Mucosa of descending colon (tissue), 3 donors: ENCODE measurements around the gene TOR1B. TPM values are rescaled to one million over a fixed set of nuclear protein-coding genes. Genes with fewer than 3 reads are reported as not detected.

Experiments
- ATAC-seq: fragments of 200-7000 bp; cut with Tn5 transposase; one replicate; pipeline ENCODE4 v1.9.1; 2020; ENCODE audit warnings: mild to moderate bottlenecking, moderate library complexity
- DNase-seq, 3 donors: peaks; one replicate each; pipeline ENCODE4 v3.0.0-alpha.2; 2020
- H3K36me3 ChIP-seq: fragments of 200-600 bp; one replicate; pipeline ENCODE4 v1.8.0; 2021; ENCODE audit warnings: low read depth, mild to moderate bottlenecking
- H3K4me1 ChIP-seq: fragments of 200-600 bp; one replicate; pipeline ENCODE4 v1.8.0; 2021; ENCODE audit warnings: low read depth, mild to moderate bottlenecking
- H3K4me3 ChIP-seq: fragments of 200-600 bp; one replicate; pipeline ENCODE4 v1.8.0; 2021; ENCODE audit warnings: mild to moderate bottlenecking
- H3K9me3 ChIP-seq: fragments of 200-600 bp; one replicate; pipeline ENCODE4 v1.8.0; 2021; ENCODE audit warnings: mild to moderate bottlenecking
- CTCF ChIP-seq: fragments of 200-600 bp; IDR thresholded peaks from one replicate; pipeline ENCODE4 v1.8.0; 2022; ENCODE audit warnings: antibody characterized with exemption, mild to moderate bottlenecking
- intact Hi-C, 2 donors: fragments of 100-400 bp; cut with DNase I in 1 of 2; cut with micrococcal nuclease in 1 of 2; formaldehyde crosslinking; loops; one replicate each; pipeline versions ENCODE4 v1.11.0 to v1.11.1; 2022; cut with DNase I, micrococcal nuclease
- total RNA-seq, 3 donors: library from RNA; stranded (reverse); fragmentation: NEBNext Ultra II Directional in 2 of 3; extraction: Animal tissue kit (Norgen Biotek cat#: 25700) in 2 of 3; gene quantifications; one replicate each; pipeline versions ENCODE4 v1.2.1 to v1.2.4, GENCODE V29; 2021 to 2023
- donor health status: DM: no; HTN: no; CAD: no; lungs with moderate emphysema.
- donor health status: DM: no; HTN: no; CAD: no.
- donor health status: DM: no; HTN: yes; CAD: no.

Gene TOR1B
- total RNA-seq, 3 donors from 2014 or later, result 37.3 to 63.5 (median 49.2) TPM

DNA sequence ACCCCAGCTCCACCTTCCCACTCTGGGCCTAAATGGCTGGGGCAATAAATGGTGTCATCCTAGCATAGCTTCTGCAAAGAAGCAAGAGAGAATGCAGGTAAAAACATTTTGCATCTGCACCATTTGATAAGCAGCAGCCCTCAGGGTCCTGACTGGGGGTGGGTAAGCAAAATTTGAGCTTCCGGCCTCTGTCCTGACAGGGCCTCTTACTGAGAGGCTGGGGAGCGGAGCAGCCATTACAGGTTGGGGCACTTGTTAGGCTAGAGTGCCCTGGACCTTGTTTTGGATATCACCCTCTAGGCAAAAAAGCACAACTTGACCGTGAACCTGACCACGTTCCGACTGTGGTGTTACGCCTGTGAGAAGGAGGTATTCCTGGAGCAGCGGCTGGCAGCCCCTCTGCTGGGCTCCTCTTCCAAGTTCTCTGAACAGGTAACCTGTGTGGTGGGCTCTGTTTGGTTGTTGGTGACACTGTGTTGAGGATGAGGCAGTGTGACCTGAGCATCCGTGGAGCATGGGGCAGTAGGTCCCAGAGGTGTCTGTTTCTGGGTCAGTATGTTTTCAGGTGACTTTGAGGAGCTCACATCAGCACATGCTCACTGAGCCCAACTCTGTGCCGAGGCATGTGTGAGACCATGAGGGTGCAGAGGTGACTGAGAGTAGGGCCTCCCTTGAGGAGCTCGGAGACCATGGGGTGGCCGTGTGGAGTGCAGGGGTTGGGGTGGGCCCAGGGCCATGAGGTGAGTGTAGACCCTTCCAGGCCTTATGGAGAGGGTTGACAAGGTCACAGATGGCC lies 55.4 kb downstream of the TOR1B start:
- H3K4me1 ChIP-seq, result no peaks in the 10 kb centered on the region
- no peak for TF ChIP-seq CTCF
- H3K4me3 ChIP-seq, result no peak overlapping the region
- intact Hi-C loops, result no loop called here
- ATAC-seq (no peak), DNase-seq (no peak)
- no peaks in the 10 kb centered on the region for H3K36me3 ChIP-seq
- no peaks in the 10 kb centered on the region for H3K9me3 ChIP-seq

Other genes with a start within 250 kb of the TOR1B start
- gene C9orf50, start 182.1 kb upstream of the TOR1B start, total RNA-seq, result not detected
- gene NTMT1, start 177.0 kb upstream of the TOR1B start, total RNA-seq, result 10 to 100 TPM; 22.0 to 32.0 (median 26.2) TPM
- gene ASB6, start 161.0 kb upstream of the TOR1B start, total RNA-seq, result 10 to 100 TPM; 16.1 to 21.3 (median 17.5) TPM
- 1 to 10 TPM in 1 of 3 donors, under 1 TPM in 2; 0.38 to 1.6 (median 0.89) TPM for gene PRRX2, start 137.5 kb upstream of the TOR1B start, total RNA-seq
- gene PTGES, start 50.1 kb upstream of the TOR1B start, total RNA-seq, result 10 to 100 TPM in 1 of 3 donors, 1 to 10 TPM in 2; 3.4 to 10.8 (median 5.2) TPM
- 10 to 100 TPM; 30.8 to 35.8 (median 35.2) TPM for gene TOR1A, start 21.0 kb downstream of the TOR1B start, total RNA-seq
- 10 to 100 TPM; 35.1 to 47.5 (median 37.3) TPM for gene C9orf78, start 32.1 kb downstream of the TOR1B start, total RNA-seq
- 10 to 100 TPM; 20.2 to 32.3 (median 22.9) TPM for gene USP20, start 32.3 kb downstream of the TOR1B start, total RNA-seq
- 100 to 1,000 TPM in 1 of 3 donors, 10 to 100 TPM in 2; 40.9 to 176 (median 42.0) TPM for gene FNBP1, start 240.0 kb downstream of the TOR1B start, total RNA-seq